Stimulated activated CD4-positive, alpha-beta T cell treated with anti-CD3 and anti-CD28 coated beads, Interleukin-12 subunit alpha, Interleukin-12 subunit beta, amount 100 ng/mL, for 4 hours (primary cell): ENCODE results near the gene CGREF1.

Experiments
- DNase-seq: peaks from one replicate; pipeline ENCODE4 v3.0.0-alpha.2; 2020

CGREF1 gene

DNA sequence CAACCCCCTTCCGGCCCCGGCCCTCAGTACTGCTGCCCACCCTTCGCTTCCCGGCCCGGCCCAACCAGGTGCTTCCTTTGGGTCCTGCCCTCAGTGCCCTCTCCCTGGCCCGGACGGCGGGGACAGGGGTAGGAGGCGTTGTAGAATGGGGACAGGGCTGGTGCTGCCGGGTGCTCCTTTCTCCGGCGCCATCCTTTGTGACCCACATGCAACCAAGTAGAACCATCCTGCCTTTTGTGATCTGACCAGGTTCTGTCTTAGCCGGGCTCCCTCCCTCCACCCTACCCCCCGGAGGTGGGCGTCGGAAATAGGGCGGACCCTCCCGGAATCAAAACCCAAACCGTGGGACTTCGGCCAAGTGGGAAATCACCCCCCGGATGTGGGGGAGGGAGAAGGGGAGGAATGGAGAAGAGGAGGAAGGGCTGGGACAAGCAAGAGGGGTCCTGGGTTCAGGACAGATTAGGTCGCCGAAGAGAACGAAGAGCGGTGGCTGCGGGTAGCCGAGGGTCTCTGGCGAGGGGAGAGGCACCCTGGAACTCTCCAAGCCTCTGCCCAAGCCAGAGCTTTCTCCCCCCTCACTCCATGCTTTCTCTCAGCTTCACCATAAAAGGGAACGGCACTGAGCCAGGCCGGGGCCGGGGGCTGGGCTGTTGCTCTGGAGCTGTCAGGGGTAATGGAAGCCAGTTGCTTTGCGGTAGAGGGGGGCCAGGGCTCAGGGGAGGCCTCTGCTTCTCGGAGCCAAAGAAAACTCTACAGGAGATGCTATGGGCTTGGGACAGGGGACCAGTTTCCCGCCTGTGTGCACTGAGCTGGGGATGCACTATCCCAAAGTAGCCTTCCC is 46.7 kb downstream of the CGREF1 start:
- peak; percentile 49 for DNase-seq

DNA sequence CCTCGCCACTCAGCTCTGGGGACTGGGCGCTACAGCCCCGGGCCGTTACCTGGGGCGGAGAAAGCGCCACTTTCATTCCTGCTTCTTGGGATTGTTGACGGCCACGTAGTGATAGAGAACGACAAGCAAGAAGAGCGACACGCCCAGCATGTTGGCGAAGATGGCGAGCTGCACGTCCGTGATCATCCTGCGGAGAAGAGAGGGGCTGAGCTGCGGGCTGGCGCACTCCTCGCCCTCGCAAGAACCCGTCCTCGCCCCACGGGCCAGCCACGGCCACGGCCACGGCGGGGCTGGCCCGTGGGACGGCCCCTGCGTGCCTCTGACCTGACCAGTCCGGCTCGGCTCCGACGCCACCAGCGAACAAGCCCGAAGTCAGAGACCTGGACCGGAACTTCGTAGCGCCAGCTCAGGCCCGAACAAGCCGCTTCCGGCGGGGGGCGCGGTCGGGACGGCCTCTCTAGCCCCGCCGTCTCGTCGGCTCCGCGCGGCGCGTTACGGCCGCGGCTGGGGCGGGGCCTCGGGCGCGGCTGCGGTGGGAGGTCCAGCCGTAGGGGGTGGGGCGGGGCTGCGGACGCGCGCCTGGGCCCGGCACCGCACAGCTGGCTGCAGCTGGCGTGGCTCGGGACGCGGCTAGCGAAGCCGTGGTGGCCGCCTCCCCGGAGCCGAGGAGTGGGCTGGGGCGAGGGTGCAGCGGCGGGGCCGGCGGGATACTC is 47.5 kb downstream of the CGREF1 start, which contains the start of gene OST4:
Gene OST4, minus strand, starts transcription at position 378 of the 713 bp plus-strand sequence.
- DNase-seq: peak; percentile 89

DNA sequence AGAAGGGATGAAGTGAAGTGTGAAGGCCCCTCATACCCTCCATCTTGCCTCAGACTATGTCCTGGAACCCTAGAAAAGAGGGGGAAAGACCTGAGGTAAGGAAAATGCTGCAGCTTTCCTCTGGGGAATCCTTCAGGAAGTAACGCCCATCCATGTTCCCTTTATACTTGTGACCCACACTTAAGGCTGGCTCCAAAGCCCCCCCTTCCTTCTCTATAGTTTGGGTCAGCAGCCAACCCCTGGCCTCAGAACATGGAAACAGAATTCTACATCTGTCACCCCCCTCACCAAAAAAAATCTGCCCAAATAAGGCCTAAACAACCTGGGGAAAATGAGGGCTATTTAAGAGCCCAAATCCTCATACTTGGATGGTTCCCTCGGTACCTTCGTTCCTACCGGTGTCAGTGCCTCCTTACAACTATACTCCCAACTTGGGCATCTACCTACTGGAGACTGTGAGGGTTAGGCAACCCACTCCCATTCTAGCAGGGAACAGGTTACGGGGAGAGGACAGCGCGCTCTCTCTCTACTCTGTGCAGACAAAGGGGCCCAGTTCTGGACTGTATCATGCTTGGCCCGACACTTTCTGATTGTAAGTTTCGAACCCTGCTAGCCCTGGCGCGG is 48.2 kb downstream of the CGREF1 start:
- no peak for DNase-seq

DNA sequence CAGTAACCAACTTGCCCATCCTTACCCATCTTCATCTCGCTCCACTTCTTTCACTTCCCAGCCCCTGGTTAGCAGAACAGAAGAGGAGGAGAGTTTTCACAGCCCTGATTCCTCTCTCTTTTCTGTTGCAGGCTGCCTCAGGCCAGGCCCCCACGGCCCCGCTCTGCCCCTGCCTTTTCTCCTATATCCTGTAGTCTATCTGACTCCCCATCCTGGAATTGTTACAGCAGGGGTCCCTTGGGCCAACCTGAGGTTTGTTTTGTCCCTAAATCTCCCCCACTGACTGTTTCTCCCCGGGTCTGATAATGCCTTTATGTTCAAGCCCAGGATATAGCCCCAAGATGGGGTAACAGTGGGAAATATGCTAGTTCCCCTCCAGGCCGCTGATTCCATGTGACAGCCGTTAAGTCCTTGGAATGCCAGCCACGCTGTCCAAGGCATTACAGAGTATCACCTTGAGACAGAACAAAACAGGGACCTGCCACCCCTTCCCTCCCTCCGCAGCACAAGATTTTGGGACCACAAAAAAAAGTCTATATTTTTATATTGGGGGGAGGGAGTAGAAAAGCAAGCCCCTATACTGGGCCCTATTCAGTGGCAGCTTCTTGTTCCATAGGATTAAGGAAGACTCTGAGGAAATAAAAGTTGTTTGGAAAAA is 48.8 kb downstream of the CGREF1 start:
- no peak for DNase-seq

DNA sequence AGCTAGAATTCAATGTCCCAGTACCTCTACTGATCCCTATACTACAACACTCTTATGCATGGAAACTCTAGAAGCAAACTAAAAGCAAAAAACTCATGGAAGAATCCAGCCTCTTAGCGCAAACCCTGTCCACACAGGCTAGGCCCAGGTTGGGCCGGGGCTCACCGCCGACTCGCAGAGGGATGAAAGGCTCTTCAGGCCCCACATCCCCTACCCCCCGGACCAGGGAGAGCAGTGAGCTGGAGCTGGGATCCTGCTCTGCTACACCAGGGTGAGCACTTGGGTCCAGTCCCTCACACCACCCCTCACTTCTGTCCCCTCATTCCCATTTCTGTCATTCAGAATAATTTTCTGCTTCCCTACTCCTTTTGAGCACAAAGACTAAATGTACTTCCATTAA is 49.5 kb downstream of the CGREF1 start:
- DNase-seq: no peak

DNA sequence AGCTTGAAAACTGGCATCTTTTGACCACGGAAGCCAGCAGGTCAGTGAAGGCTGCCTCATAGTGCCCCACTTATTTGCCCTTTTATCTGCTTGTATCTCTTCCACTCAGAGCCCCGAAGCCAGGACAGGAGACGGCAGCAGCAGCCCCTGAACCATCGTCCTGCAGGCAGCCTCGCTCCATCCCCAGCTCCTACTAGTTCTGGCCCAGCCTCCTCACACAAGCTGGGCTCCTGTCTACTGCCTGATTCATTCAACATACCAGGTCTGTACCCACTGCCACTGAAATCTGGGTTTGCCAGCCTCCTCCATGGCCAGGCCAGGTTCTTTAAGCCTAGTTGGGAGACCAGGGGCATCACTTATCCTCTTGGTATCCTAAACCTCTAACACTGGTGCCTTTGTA is 51.5 kb downstream of the CGREF1 start:
- no peak for DNase-seq

DNA sequence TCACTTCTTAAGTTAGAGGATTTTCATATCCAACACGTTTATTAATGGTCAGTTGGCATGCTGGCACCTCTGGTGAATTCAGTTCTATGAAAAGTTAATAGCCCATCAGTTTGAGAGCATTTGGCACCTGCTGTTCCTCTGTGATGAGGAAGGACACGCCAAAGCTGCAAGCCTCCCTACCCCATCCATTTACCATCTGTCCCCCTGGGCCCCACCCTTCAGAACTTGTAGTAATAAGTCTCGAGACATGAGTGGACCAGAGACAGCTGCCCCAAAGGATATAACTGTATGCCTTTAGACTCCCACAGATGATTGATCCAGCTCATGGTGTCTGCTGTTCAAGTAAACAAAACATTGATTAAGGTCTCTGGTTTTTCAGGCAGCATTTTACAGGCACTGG is 53.8 kb downstream of the CGREF1 start:
- DNase-seq: no peak

DNA sequence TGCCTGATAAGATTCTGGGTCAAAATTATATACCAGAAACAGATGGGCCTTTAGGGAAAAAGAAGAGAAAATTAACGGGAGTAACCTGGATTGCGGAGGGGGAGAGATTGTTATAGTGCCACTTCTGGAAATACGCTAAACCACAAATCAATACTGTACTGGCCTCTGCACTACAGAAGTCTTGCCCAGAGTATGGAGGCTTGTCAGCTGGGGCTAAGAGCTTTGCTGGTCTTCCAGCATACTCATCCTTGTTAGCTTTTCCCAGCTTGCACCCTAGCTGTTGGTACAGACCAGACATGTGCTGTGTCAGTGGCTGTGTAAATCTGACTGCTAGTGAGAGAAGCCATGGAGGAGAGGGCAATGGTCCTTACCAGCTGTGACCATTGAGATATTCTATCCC is 58.6 kb downstream of the CGREF1 start:
- no peak for DNase-seq

DNA sequence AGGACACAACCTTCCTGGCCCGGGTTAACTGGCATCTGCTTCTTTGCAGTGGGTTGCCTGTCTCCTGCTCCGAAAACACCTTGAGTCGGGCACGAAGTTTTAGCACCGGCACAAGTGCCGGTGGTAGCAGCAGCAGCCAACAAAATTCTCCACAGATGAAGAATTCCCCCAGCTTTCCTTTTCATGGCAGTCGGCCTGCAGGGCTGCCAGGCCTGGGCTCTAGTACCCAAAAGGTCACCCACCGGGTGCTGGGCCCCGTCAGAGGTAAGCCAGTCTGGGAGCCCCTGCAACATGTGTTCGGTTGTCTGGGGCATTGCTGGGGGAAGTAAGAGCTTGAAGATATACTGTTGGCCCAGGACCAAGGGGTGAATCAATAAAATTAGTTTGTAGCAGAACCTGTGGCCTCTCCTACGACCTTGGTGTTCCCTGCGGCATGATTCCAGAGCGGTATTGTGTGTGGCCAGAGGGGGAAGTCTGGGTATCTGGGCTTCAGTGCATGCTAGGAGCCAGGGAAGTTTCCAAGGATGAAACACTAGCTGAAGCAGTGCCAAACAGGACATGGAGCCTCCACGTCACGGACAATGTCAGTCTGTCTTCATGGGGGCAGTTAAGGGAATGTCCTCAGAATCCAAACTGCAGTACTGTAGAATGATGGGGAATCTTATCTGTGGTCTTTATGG is 59.6 kb downstream of the CGREF1 start:
- DNase-seq: no peak

DNA sequence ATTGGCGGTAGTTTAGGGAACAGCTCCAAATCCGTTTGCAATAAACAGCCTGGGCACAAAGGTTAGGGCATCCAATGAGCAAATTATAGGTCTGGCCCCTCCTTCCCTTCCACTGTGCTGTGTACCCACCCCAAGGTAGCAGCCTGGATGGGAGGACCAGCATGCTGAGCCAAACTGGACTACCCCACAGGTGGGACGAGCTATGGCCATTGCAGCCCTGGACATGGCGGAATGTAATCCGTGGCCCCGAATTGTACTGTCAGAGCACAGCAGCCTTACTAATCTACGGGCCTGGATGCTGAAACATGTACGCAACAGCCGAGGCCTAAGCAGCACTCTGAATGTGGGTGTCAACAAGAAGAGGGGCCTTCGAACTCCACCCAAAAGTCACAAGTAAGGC is 60.7 kb downstream of the CGREF1 start:
- DNase-seq: no peak

DNA sequence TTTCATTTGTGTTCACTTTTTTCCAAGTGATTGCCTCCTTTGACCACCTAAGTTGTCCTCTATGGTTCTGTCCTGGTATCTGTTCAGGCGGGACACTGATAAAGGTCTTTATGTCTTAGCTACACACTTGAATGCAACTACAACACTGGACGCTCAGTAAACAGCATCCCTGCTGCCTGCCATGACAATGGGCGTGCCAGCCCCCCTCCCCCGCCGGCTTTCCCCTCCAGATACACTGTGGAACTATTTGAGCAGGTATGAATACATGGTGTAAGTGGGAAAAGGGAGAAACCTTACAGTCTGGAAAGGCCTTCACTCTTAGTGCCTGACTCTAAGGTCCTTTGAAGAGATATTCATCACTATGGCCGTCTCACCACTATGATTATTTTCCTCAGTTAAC is 61.7 kb downstream of the CGREF1 start:
- DNase-seq: no peak

DNA sequence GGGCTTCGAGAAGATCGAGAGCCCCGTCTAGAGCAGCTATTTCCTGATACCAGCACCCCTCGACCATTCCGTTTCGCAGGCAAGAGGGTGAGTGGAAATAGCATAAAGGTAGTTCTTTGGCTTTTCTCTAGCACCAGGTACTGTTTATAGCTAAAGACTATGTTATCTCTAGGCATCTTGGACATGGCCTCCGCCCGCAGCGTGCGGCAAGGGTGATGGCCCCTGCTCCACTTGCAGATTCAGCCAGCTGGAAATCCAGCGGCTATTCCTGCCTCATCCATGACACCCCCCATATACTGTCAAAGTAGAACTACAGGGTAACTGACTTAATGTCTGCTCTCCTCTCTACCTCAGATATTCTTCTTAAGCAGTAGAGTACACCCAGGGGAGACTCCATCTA is 64.2 kb downstream of the CGREF1 start:
- no peak for DNase-seq

DNA sequence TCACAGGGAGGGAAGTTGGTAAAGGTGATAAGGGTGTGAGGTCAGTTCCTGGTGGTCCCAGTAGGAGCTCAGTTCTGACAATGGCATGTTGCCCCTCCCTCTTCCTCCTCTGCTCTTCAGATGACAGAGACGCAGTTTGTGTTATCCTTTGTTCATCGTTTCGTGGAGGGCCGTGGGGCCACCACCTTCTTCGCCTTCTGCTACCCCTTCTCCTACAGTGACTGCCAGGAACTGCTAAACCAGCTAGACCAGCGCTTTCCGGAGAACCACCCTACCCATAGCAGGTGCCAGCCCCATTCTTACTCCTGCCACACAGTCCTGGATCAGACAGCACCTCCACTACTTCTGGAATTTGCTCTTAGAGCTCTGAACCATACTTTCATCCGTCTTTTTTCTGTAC is 65.2 kb downstream of the CGREF1 start:
- no peak for DNase-seq

DNA sequence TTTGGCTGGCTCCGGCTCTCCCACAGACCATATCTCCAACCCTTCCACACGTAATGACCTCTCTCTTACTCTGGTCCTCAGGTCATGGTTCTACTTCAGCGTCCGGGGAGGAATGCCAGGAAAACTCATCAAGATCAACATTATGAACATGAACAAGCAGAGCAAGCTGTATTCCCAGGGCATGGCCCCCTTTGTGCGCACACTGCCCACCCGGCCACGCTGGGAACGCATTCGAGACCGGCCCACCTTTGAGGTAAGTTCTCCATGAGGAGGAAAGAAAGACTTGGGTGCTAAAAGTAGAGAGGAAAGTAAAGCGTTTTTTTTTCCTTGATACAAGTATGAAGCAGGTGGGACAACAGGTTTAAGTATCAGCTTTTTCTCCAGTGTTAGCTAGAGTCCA is 65.6 kb downstream of the CGREF1 start:
- no peak for DNase-seq

DNA sequence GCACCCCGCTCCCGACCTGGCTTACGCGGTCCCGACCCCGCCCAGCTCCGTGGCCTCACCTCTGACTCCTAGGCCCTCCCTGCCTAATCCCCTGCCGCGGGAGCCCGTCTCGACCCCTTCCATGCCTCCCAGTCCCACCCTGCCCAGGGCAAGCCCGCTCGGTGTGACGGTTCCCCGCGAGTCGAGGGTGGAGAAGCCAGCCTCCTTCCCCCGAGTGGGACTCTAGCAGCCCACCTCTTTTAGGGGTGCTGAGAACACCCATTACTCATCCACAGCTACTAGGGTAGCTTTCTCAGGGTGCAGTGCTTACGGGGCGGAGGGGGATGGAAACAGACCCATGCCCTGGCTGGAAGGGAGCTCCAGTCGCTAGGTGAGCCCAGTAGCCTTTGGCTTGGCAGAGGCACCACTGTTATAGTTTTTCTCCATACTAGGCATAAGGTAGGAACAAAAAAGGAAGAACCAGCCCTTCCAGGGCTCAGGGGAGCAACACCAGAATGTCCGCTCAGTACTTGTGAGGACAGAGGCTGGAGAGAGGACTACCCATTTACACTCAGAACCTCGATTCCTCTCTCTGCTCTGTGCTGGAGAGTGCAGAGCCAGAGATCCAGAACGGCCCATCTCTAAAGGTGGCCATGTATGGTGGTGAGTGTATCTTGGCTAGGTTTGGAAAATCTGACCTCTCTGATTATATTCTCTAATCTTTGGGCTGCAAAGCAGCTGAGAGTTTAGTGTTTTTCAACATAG is 66.9 kb downstream of the CGREF1 start:
- peak; percentile 46 for DNase-seq

DNA sequence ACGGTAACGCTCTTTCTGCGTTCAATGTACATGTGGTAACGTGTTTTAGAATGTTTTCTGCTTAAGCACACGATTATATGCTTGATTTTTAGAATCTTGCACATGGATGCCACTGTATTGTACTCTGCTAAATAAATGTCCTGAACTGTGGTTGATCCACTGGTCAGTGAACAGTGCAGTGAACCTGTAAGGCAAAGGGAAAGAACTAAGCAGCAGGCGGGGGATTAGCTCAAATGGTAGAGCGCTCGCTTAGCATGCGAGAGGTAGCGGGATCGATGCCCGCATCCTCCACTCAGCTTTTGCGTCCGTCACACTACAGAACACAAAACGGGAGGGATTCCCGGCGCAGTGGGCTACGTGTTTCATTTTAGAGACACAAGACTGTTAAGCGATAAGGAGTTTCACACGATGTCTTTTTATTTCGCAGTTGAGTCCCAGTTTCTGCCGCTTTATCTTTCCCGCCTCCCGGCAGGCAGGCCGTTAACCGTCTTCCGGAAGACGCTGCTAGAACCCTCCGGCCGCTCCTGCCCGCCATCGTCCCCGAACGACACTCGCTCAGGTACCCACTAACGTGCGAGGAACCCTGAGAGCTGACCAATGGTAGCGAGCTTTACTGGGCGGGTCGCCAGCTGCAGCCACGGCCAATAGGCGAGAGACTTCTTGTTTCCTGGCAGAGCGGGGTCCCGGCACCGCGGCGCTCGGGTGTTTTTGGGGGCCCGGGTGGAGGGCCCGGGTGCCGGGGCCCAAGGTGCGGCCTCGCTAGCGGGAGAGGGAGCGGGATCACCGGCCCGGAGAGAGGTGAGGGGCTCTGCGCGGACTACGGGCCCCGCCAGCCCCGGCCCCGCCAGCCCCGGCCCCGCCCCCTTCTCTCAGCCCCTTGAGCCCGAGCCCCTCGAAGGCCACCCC is 67.7 kb downstream of the CGREF1 start, which contains the start of gene AGBL5:
Gene AGBL5, plus strand, starts transcription at position 673 of the 906 bp plus-strand sequence. CDS start 1,291 bp downstream, outside the sequence.
- DNase-seq: peak; percentile 93
